Frontal cortex (tissue), 4 donors: ENCODE results near the gene L3HYPDH. TPM values are rescaled to one million over a fixed set of nuclear protein-coding genes. Genes with fewer than 3 reads are reported as not detected.
"Not testable (repeated sequence)": the region's sequence is repeated elsewhere in the genome, so short reads cannot be mapped to it uniquely, and the experiment has no call there.

Source experiments
- DNase-seq, 2 donors: peaks; one replicate each; pipeline ENCODE4 v3.0.0; 2012; ENCODE audit warnings: low spot score in 2 of 2
- FAIRE-seq: peaks from 2 replicates; lab custom pipeline; 2012; peaks lifted over from hg19 to GRCh38; lab: Jason Lieb, UNC
- total RNA-seq: library from RNA; depleted of rRNA; stranded (reverse); fragments of >200 nt; gene quantifications from one replicate; pipeline ENCODE4 v1.2.3, GENCODE V29; 2014
- donor health status: control.
- donor health status: control.
- donor health status: control.

The L3HYPDH gene
- total RNA-seq, 1 donor from 2014 or later = 16.7 TPM

DNA sequence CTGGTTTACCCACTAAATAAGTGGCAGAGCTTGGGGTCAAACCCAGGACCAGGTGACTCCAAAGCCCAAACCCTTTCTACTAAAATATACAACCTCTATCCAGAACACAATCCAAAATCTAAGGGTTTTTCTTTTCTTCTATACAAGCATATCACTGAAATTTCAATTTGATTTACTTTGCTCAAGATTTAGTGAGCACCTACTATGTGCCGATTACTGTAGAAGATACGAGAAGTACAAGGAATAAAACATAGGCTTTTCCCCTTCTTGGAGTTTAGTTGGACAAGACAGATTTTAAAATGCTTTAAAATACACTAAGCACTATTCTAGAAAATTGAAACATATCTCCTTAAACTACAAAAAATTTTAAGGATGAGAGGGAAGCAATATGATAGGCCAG, 2.8 kb downstream of the L3HYPDH start:
- FAIRE-seq = no peak
- DNase-seq = no peak

DNA sequence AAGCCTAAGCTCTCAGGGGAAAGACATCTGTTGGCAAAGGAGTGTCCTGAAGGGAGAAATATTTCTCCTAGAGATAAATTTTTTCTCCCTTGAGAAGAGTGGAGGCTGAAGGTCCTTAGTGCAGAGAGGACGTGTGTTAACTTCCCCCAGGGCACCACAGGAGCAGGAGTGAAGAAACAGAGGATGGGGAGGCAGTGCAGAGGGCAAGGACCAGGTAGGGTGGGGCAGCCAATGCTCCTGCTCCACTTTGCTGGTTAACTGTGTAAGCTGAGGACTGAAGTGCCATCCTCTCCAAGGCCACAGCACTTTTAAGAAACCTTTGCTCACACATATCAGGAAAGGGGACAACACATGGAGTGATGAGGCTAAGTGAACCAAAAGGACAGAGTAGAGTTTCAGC, 4.0 kb downstream of the L3HYPDH start:
- no peak for DNase-seq
- no peak for FAIRE-seq

DNA sequence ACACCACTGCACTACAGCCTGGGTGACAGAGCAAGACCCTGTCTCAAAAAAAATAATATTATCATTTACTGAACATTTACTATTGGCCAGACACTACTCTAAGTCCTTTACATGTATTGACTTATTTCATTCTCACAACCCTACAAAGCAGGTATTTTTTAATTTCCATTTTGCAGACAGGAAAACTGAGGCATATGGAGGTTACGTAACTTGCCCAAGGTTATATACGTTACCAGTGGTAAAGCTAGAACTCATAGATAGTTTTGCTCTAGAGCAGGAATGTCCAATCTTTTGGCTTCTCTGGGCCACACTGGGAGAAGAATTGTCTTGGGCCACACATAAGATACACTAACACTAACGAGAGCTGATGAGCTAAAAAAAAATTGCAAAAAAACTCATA, 5.7 kb downstream of the L3HYPDH start:
- DNase-seq (no peak), FAIRE-seq (no peak)

GRCh38 chr14:59475709-59476108, 8.5 kb downstream of the L3HYPDH start:
- FAIRE-seq (no peak), DNase-seq (no peak)

GRCh38 chr14:59474172-59474571, 10.0 kb downstream of the L3HYPDH start:
- no peak for FAIRE-seq
- DNase-seq = no peak

DNA sequence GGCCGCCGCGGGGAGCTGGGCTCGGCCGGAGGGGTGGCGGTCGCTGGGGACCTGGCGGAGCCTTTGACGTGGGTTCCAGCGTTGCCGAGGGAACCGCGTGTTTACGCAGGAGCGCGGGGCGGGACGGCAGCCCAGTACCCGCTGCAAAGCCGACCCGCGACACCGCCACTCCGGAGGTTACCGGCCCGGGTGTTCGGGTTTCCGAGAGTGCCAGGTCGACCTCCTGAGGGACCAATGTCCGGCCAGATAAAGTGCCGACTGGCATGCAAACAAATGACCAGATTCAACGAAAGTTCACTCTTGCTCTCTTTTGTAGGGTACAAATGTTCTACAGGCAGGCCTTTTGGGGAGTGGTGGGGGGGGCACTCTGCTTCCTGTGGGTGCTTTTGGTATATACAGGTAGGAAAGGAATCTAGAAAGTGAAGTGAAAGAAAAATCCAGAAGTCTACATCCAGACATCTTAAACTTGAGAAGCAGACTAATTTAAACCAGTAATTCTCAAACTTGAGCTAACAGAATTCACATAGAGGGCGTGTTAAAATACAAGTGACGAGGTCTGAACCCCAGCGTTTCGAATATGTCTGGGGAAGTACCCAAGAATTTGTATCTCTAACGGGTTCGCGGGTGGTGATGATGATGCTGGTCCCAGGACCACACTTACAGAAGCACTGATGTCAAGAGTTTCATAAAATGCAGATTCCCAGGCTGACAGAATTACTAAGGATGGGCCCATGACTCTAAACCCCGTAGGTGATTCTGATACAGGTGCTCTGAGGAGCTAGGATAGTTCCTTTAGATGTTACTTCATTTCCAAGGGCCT, 18.7 kb downstream of the L3HYPDH start, which contains the start of gene GPR135:
Gene GPR135, minus strand, starts transcription at position 65 of the 820 bp plus-strand sequence. CDS start 154 bp downstream, outside the sequence.
- DNase-seq (peak in 1 of 2 donors; percentile 18), FAIRE-seq (no peak)

DNA sequence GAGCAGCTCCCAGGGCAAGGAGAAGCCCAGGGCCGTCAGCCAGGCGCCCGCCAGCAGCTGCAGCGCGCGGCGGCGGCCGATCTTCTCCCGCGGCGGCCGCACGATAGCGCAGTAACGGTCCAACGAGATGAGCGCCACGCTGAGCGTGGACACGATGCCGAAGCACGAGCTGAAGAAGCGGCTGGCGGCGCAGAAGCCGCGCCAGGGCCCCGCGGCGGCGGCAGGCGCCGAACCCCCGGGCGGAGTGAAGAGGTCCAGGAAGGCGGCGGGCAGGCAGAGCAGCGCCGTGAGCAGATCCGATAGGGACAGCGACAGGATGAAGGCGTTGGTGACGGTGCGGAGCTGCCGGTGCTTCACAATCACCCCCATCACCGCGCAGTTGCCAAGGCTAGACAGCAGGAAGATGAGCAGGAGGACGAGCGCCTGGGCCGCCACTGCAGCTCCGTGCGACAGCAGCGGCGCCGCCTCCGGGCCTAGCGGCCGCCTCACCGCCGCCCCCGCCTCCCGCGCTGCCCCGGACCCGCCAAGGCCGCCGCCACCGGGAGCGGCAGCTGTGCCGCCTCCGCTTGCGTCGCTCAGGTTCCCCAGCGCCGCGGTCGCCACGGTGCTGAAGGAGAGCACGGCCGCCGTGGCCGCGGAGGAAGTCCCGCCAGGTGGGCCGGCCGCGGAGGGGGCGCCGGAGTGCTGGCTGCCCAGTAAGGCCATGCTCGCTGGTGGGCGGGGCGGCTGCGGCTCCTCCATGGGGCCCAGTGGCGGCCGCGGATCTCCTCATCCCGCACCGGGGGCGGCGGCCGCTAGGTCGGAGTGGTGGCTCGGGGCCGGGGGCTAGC, 19.5 kb downstream of the L3HYPDH start:
- FAIRE-seq = no peak
- peak; percentile 70 to 75 for DNase-seq

DNA sequence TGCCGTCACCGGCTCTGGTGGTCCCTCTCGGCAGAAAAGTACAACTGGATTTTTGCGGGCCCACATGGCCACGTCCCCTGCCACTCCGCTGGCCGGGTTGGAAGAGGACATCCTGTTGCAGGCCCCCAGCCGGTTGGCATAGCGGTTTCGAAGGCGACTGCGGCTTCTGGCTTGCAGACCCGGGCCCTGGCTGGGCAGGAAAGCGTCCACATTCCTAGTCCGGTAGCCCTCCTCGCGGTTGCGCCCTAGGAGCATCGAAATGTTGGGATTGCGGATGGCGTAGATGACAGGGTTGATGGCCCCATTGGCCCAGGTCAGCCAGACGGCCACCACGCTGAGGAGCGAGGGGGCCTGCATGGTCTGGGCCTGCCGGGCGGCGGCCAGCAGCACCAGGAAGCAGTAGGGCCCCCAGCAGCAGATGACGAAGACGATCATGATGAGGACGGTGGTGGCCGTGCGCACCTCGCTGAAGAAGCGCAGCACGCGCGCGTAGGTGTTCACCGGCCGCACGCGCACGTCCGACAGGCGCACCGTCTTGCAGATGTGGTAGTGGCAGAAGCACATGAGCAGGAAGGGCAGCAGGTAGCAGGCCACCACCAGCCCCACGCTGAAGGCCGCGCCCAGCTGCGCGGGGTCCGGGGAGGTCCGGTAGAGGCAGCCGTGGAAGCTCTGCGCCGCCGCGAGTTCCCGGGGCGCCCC, 20.3 kb downstream of the L3HYPDH start:
- DNase-seq = peak in 1 of 2 donors; percentile 43
- no peak for FAIRE-seq

- DNase-seq = no peak
- FAIRE-seq = no peak
Measured at GRCh38 chr14:59461891-59462290, 22.3 kb downstream of the L3HYPDH start.

GRCh38 chr14:59460378-59460777, 23.8 kb downstream of the L3HYPDH start:
- FAIRE-seq (no peak), DNase-seq (no peak)

- DNase-seq (no peak), FAIRE-seq (no peak)
Measured at GRCh38 chr14:59458486-59458885, 25.7 kb downstream of the L3HYPDH start.

- no peak for DNase-seq
- FAIRE-seq = no peak
Measured at GRCh38 chr14:59455411-59455810, 28.8 kb downstream of the L3HYPDH start.

GRCh38 chr14:59454139-59454538, 30.1 kb downstream of the L3HYPDH start:
- FAIRE-seq (no peak), DNase-seq (no peak)

DNA sequence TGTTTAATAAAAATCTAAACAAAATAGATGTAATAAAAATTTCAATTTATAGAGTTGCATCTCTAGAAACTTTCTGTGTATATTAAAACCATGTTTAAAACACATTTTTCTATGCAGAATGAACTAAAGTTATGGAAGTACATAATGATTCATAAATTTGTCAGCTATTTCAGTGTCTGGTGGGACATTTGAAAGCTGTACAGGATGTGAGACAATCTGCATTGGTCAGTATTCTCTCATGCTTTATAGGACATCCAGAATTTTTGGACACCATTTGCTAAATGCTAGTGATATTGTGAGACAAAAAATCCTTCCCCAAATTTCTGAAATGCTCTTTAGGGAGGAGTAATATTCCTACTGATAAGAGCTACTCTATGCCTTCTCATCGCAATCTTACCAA, 32.4 kb downstream of the L3HYPDH start:
- DNase-seq (no peak), FAIRE-seq (no peak)

DNA sequence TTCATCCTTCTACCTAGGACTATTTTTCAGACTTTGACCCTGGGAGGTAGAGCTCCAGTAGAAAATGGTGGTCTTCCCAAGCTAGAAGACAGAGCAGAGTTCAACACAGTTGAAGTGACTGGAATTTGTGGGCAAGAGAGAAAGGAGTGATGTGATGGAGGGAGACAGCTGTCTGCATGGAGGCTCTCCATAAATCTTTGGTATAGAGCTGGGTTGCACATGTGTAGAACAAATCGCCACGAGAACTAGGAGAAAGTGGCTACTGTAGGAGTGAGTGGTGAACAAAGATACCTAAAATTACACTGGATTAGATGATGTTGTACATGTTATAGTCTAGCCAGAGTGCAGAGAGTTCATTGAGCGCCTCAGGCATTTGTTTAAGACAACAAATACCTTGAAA, 33.5 kb downstream of the L3HYPDH start:
- no peak for FAIRE-seq
- no peak for DNase-seq

DNA sequence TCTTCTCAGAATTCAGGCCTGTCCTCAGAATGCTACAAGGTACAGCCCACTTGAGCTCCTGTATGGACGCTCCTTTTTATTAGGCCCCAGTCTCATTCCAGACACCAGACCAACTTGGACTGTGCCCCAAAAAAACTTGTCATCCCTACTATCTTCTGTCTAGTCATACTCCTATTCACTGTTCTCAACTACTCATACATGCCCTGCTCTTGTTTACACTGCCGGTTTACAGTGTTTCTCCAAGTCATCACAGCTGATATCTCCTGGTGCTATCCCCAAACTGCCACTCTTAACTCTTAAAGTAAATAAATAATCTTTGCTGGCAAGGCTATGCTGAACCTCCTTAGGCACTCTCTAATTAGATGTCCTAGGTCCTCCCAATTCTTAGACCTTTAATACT, 35.5 kb downstream of the L3HYPDH start:
- FAIRE-seq, DNase-seq: not testable (repeated sequence)

DNA sequence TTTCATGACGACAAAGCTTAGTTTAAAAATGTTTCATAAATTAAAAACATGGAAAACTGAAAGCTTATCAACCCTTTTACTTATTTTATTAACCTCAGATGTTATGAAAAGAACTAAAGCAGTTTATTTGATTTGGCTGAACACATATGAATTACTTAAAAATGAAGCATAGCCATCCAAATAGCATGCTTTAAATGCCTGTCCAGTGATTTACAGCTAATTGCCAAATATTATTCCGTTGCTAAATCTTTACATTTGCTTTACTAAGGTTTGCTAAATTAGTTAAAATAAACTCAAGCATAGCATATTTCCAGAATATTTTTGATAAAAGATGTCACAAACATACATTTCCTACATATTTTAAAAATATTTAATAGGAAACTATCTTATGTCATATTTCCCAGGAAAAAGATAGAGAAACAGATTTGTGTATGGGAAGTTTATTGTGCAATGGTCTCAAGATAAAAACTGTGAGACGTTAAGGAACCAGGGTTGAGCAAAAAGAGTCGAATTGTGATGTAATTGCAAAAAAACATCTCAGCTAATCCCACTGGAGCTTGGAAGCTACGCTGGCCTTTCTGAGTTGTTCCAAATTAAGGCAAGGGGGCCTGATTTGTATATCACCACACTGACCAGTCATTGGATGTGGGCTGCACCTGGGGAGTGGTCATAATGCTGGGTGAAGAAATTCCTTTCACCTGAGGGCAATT, 44.8 kb downstream of the L3HYPDH start:
- FAIRE-seq (no peak), DNase-seq (no peak)

- no peak for FAIRE-seq
Measured at GRCh38 chr14:59438195-59438647, 46.0 kb downstream of the L3HYPDH start.

GRCh38 chr14:59435987-59436386, 48.2 kb downstream of the L3HYPDH start:
- no peak for FAIRE-seq
- DNase-seq = no peak

More at GRCh38 chr14:59438195-59438647, 46.0 kb downstream of the L3HYPDH start:
- DNase-seq = no peak

GRCh38 chr14:59435101-59435500, 49.1 kb downstream of the L3HYPDH start:
- DNase-seq (no peak), FAIRE-seq (no peak)
